DND-41 (cell line): ENCODE data around the gene PNN.
"Not testable (repeated sequence)": the region's sequence is repeated elsewhere in the genome, so short reads cannot be mapped to it uniquely, and the experiment has no call there.

ENCODE experiments used
- ATAC-seq: fragments of 200-7000 bp; cut with Tn5 transposase; 3 replicates; pipeline ENCODE4 v1.9.1; 2021; ENCODE audit warnings: low read depth; ENCODE audit not compliant: insufficient read depth
- DNase-seq: peaks from one replicate; pipeline ENCODE4 v3.0.0-alpha.2; 2020
- H2AFZ ChIP-seq: 2 replicates; pipeline ENCODE4 v1.6.0; 2012; ENCODE audit warnings: low read depth, low read length
- H3K27ac ChIP-seq: 2 replicates; pipeline ENCODE4 v1.5.1; 2012; ENCODE audit warnings: low read length, inconsistent platforms
- H3K27me3 ChIP-seq: fragments of 200-600 bp; sonication (generic); 2 replicates; pipeline ENCODE4 v1.6.0; 2012; ENCODE audit warnings: low read length, mild to moderate bottlenecking, inconsistent platforms; ENCODE audit not compliant: insufficient read depth, poor library complexity
- H3K36me3 ChIP-seq: 2 replicates; pipeline ENCODE4 v1.5.1; 2012; ENCODE audit warnings: low read length, inconsistent platforms; ENCODE audit not compliant: insufficient read depth
- H3K4me1 ChIP-seq: 2 replicates; pipeline ENCODE4 v1.5.1; 2012; ENCODE audit warnings: mild to moderate bottlenecking, low read length; ENCODE audit not compliant: insufficient read depth
- H3K4me2 ChIP-seq: 2 replicates; pipeline ENCODE4 v1.6.0; 2012; ENCODE audit warnings: mild to moderate bottlenecking, moderate library complexity, low read length, inconsistent platforms; ENCODE audit not compliant: insufficient read depth
- H3K4me3 ChIP-seq, 2 experiments: fragments of 200-600 bp in 1 of 2; shearing (Covaris generic) in 1 of 2; 2 replicates each; pipeline ENCODE4 v1.5.1; 2012 to 2016; ENCODE audit warnings: inconsistent platforms in 2 of 2, low read length in 2 of 2, mild to moderate bottlenecking in 2 of 2, low read depth in 1 of 2, moderate library complexity in 1 of 2
- H3K79me2 ChIP-seq: 2 replicates; pipeline ENCODE4 v1.6.0; 2012; ENCODE audit warnings: low read length, inconsistent platforms; ENCODE audit not compliant: insufficient read depth
- H3K9ac ChIP-seq: 2 replicates; pipeline ENCODE4 v1.6.0; 2012; ENCODE audit warnings: low read depth, mild to moderate bottlenecking, inconsistent platforms, low read length, moderate library complexity
- H3K9me3 ChIP-seq: 2 replicates; pipeline ENCODE4 v1.5.1; 2012; ENCODE audit warnings: low read length, moderate library complexity, mild to moderate bottlenecking, inconsistent platforms; ENCODE audit not compliant: insufficient read depth, severe bottlenecking
- H4K20me1 ChIP-seq: 2 replicates; pipeline ENCODE4 v1.6.0; 2012; ENCODE audit warnings: low read length; ENCODE audit not compliant: insufficient read depth
- CTCF ChIP-seq: IDR thresholded peaks from 2 replicates; pipeline ENCODE4 v1.5.1; 2012; ENCODE audit warnings: borderline replicate concordance, low read length, moderate library complexity, mild to moderate bottlenecking; ENCODE audit not compliant: poor library complexity, severe bottlenecking; ENCODE audit errors: extremely low read depth
- EZH2 ChIP-seq: IDR thresholded peaks from 3 replicates; pipeline ENCODE4 v1.6.1; 2012; ENCODE audit warnings: borderline replicate concordance, low read depth, mild to moderate bottlenecking, moderate library complexity, low read length, inconsistent platforms; ENCODE audit not compliant: severe bottlenecking

Gene PNN

GRCh38 chr14:39217214-39217879, 42.3 kb downstream of the PNN start:
- Histone ChIP-seq H3K9ac (no peak overlapping the region), H3K4me2 (no peak overlapping the region), H3K9me3 (no peaks in the 10 kb centered on the region), H3K4me3 (no peak overlapping the region), H3K36me3 (no peaks in the 10 kb centered on the region), H2AFZ (no peak overlapping the region), H3K27me3 (no peaks in the 10 kb centered on the region), H3K27ac (no peak overlapping the region), H3K4me1 (no peaks in the 10 kb centered on the region), H4K20me1 (no peaks in the 10 kb centered on the region), H3K79me2 (no peaks in the 10 kb centered on the region)
- TF ChIP-seq EZH2 (no peak), CTCF (no peak)
- ATAC-seq (no peak), DNase-seq (no peak)

DNA sequence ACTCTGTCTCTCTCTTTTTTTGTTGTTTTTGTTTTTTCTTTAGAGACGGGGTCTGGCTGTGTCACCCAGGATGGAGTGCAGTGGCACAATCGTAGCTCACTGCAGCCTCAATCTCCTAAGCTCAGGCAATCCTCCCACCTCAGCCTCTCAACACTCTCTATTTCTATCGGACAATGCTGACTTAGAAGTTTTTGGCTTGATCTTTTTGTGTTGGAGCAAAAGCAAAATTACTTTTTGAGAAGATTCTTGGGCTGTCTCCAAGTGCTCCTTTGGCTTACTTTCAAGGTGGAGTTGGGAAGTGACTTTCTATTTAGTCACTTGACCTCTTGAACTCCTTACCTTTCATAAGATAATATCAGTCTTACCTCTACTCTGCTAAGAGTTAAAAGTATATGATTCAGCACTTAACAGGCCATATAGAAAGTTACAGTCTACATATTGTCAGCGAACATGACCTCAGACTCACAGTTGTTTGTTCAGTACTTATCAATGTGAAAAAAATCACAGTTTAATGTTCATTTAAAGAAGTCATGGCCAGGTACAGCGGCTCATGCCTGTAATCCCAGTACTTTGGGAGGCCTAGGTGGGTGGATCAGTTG, 43.2 kb downstream of the PNN start:
- Histone ChIP-seq H2AFZ (no peak overlapping the region), H4K20me1 (no peaks in the 10 kb centered on the region), H3K4me1 (no peaks in the 10 kb centered on the region), H3K9me3 (no peaks in the 10 kb centered on the region), H3K27me3 (no peaks in the 10 kb centered on the region), H3K36me3 (no peaks in the 10 kb centered on the region), H3K9ac (no peak overlapping the region), H3K79me2 (no peaks in the 10 kb centered on the region), H3K4me3 (no peak overlapping the region), H3K4me2 (no peak overlapping the region), H3K27ac (no peak overlapping the region)
- no peak for DNase-seq
- ATAC-seq: no peak
- TF ChIP-seq EZH2 (no peak), CTCF (no peak)

- DNase-seq (no peak), ATAC-seq (no peak)
- Histone ChIP-seq H3K9ac (no peak overlapping the region), H3K4me1 (no peaks in the 10 kb centered on the region), H3K4me2 (no peak overlapping the region), H3K36me3 (no peaks in the 10 kb centered on the region), H3K27ac (no peak overlapping the region), H3K4me3 (no peak overlapping the region), H2AFZ (no peak overlapping the region), H3K79me2 (no peaks in the 10 kb centered on the region), H3K27me3 (no peaks in the 10 kb centered on the region), H3K9me3 (no peaks in the 10 kb centered on the region), H4K20me1 (no peaks in the 10 kb centered on the region)
- TF ChIP-seq EZH2 (no peak), CTCF (no peak)
Measured at GRCh38 chr14:39219075-39219499, 44.0 kb downstream of the PNN start.

GRCh38 chr14:39220473-39220872, 45.4 kb downstream of the PNN start:
- not testable (repeated sequence) for H3K27ac ChIP-seq, H2AFZ ChIP-seq, H3K36me3 ChIP-seq, H4K20me1 ChIP-seq, H3K9me3 ChIP-seq, H3K4me1 ChIP-seq, H3K9ac ChIP-seq, ATAC-seq, H3K4me3 ChIP-seq, H3K79me2 ChIP-seq, DNase-seq, H3K27me3 ChIP-seq, H3K4me2 ChIP-seq
